NCI-H2107 treated with DMSO at 0.1 percent for 48 hours (cell line): Measurements from ENCODE around the gene GARIN5A.
"Not testable (repeated sequence)": the region's sequence is repeated elsewhere in the genome, so short reads cannot be mapped to it uniquely, and the experiment has no call there.

Experiments
- DNase-seq: peaks from one replicate; lab custom pipeline; 2025; ENCODE audit not compliant: unreplicated experiment; lab: John Stamatoyannopoulos, UW

GARIN5A gene

DNA sequence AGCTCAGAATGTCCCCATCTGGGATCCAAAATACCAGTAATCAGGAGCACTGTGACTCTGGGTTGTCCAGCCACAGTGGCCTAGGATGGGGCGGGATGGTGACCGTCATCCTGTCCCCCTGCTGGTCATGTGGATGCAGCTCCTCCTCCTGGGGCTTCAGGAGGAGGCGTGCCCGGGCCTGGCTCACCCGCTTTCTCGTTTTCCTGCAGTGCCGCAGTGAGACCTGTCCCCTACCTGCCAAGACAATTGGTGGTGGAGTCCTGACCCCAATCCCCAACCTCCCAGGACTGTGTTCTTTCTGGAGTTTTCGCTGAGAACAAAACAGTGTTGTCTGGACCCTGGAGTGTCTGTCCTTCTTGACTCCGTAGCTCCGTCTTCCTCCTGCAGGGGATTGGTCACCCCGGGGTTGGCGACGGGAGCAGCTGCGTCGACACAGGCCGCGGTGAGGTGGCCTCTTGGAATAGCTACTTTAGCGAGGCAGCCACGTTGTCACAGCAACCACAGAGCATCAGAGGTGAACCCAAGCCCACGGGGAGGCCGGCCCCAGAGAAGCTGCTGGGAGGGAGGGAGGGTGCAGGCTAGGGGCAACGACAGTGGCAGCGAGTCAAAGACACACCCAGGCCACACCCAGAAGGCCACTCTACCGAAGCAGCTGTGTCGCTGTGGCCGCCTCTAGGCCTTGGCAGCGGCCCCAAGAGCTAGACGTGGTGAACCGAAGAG is 10.5 kb downstream of the GARIN5A start:
- peak; percentile 36 for DNase-seq

DNA sequence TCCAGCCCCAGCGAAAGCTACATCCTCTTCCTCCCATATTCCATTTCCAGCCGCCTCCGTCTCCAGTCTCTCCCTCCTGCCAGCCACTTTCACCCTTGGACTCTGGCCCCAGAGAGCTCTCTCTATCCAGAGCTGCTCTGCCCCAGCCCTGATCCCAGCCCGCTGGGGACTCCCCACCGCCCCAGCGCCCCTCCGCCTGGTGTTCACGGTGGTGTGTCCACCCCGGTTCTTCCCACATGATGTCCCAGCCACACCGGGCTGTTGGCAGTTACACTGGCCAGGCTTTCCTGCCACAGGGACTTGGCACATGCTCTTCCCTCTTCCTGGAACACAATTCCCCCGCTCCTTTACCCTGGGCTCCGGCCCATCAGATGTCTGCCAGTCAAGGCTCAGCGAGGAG is 11.6 kb downstream of the GARIN5A start:
- DNase-seq = no peak

DNA sequence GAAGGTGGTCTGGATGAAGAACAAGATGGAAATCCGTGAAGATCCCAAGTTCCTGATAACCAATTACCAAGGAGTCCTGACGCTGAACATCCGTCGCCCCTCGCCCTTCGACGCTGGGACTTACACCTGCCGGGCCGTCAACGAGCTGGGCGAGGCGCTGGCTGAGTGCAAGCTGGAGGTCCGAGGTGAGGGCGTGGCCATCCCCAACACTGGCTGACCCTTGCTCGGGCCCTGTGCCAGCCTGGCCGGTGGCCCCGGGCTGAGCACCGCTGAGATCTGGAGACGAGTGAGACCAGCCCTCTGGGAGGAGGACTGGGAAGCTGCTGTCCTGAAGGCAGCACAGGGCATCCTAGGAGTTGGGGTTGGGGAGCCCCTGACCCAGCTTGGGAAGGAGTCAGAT is 12.3 kb downstream of the GARIN5A start:
- DNase-seq = no peak

DNA sequence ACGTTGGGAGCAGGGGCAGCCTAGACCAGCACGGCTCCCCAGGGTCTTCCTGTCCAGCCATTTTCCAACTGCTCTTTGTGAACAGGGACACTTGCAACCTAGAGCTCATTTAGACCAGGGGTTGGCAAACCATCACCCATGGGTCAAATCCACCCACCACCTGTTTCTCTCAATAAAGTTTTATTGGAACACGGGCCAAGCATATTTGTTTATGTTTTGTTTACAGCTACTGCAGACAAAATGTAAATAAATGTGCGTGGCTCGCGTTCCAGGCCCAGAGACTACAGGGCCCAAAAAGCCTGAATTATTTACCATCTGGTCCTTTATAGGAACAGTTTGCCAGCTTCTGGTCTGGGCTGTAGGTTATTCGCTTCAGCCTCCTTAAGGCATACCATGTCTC is 13.7 kb downstream of the GARIN5A start:
- DNase-seq = no peak

DNA sequence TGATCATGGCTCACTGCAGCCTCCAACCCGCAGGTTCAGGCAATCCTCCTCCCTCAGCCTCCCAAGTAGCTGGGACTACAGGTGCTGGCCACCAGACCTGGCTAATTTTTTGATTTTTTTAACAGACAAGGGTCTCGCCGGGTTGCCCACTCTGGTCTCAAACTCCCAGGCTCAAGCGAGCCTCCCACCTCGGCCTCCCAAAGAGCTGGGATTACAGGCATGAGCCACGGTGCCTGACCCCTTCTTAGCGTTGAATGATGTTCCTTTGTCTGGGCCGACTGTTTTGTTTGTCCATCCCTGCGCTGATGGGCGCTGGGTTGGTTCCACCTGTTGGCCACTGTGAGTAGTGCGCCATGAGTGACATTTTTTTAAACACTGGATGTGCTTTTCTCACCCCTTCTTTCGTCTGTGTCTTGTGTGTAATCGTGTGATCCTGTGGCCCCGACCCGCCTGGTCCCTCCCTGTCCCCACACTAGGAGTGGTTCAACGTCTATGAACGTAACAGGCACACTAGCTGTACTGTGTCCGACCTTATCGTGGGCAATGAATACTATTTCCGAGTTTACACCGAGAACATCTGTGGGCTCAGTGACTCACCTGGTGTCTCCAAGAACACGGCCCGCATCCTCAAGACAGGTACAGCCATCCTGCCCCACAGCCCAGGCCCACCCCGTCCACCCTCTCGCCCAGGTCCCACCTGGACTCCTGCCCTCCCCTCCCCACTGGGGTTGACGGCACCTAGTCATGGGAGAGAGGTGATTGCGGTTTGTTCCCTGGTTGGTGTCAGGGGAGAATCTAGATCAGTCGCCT is 15.4 kb downstream of the GARIN5A start:
- peak; percentile 76 for DNase-seq

DNA sequence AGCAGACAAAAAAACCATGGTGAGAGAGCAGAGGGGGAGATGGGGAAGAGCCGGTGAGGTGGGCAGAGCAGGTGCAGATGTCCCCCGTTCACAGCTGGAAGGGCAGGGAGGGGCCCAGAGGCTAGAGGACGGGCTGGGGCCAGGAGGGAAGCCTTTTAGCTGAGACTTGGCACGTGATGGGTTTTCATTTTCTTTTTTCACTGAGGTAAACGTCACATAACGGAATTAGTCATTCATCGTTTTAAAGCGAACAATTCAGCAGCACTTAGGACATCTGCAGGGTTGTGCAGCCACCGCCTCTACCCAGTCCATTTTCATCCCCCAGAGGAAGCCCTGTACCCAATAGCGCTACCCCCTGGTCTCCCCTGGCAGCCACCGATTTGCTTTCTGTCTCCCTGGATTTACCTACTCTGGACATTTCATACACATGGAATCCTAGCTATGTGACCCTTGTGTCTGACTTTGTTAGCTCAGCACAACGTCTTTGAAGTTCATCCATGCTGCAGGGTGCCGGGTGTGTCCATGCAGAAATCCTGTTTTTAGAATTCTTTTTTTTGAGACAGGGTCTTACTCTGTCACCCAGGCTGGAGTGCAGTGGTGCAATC is 16.4 kb downstream of the GARIN5A start:
- DNase-seq = no peak

DNA sequence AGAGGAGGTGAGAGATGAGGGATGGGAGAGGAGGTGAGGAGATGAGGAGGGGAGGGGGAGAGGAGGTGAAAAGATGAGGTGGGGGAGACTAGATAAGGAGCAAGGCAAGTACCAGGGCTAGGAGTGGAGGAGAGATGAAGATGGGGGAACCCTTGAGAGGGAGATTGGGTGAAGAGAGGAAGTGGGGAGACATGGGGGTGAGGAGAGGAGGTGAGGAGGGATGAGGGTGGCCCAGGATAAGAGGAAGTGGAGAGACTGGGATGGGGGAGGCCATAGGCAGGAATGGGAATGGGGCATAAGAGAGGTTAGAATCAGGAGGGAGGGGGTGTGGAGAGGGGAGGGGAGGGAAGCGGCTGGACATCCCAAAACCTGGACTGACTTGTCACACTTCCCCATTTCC is 17.0 kb downstream of the GARIN5A start:
- DNase-seq = no peak

DNA sequence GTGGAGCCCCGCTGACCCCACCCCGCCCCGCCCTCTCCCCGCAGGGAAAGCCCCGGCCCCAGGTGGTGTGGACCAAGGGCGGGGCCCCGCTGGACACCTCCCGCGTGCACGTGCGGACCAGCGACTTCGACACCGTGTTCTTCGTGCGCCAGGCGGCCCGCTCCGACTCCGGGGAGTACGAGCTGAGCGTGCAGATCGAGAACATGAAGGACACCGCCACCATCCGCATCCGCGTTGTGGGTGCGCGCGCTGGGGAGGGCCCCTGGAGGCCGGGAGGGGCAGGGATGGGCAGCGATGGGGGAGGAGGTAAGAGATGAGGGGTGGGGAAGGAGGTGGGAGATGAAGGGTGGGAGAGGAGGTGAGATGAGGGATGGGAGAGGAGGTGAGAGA is 17.6 kb downstream of the GARIN5A start:
- DNase-seq = no peak

DNA sequence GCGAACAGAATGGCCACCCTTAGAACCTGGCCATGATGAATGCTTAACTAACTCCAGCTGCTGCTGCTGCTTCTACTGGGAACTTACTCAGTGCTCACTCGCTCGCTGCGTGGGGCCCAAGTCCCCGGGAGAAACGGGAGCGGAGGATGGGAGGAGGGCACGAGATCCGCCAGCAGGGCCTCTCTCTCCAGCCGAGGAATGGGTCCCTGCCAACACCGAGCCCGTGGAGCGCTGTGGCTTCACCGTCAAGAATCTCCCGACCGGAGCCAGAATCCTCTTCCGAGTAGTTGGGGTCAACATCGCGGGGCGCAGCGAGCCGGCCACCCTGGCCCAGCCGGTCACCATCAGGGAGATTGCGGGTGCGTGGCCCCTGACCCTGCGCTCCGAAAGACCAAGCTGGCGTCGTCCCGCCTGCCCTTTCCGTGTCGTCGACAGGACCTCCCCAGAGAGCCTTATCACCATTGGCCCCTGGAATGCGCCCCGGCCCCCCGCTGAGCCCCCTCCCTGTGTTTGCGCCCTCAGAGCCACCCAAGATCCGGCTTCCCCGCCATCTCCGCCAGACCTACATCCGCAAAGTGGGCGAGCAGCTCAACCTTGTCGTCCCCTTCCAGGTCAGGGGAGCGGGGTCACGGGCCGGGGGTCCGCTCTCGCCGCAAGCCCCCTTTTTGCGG is 18.1 kb downstream of the GARIN5A start:
- no peak for DNase-seq

DNA sequence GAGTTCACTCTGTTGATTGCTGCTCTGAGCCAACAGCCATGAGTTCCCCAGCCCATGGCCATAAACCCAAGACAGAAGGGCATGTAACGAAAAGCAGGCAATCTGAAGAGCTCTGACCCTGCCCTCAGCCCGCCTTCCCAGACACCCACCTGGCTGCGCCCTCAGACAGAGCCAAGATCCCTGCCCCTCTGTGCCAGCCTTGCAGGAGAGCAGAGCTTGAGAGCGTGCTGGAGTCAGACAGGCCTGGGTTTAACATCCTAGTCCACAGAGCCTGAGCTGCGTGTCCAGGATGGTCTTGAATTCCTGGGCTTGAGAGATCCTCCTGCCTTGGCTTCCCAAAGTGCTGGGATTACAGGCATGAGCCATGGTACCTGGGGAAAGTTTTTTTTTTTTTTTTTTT is 19.3 kb downstream of the GARIN5A start:
- DNase-seq = no peak

DNA sequence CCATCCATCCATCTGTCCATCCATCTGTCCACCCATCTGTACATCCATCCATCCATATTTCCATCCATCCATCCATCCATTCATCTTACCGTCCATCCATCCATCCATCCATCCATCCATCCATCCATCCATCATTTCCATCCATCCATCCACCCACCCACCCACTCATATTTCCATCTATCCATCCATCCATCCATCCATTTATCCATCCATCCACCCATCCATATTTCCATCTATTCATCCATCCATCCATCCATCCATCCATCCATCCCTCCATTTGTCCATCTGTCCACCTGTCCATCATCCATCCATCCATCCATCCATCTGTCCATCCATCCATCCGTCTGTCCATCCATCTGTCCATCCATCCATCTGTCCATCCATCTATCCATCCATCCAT is 20.7 kb downstream of the GARIN5A start:
- no peak for DNase-seq

DNA sequence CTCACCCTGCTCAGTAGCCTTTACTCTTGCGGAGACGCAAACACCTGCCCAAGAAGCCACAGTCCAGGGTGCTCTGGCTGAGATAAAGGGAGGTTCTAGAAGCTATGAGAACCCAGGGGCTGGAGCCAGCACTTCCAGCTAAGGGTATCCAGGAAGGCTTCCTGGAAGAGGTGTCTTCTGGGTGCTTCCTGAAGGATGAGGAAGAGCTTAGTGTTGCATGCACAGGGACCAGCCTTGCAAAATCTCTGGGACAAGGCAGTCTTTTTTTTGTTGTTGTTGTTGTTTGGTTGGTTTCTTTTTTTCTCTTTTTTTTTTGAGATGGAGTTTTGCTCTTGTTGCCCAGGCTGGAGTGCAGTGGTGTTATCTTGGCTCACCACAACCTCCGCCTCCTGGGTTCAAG is 23.4 kb downstream of the GARIN5A start:
- DNase-seq = no peak

DNA sequence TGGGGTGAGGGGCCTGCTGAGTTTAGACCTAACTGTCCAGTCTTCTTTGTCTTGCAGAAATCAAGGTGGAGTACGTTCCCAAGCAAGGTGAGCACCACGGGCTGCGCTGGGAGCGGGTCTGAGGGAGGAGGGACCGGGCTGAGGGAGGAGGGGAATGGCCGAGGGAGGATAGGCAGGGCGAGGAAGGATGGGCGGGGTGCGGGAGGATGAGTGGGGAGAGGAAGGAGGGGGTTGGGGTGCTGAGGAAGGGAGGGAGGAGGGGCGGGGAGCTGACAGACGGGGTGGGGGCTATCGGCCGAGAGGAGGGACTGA is 25.5 kb downstream of the GARIN5A start:
- no peak for DNase-seq

DNA sequence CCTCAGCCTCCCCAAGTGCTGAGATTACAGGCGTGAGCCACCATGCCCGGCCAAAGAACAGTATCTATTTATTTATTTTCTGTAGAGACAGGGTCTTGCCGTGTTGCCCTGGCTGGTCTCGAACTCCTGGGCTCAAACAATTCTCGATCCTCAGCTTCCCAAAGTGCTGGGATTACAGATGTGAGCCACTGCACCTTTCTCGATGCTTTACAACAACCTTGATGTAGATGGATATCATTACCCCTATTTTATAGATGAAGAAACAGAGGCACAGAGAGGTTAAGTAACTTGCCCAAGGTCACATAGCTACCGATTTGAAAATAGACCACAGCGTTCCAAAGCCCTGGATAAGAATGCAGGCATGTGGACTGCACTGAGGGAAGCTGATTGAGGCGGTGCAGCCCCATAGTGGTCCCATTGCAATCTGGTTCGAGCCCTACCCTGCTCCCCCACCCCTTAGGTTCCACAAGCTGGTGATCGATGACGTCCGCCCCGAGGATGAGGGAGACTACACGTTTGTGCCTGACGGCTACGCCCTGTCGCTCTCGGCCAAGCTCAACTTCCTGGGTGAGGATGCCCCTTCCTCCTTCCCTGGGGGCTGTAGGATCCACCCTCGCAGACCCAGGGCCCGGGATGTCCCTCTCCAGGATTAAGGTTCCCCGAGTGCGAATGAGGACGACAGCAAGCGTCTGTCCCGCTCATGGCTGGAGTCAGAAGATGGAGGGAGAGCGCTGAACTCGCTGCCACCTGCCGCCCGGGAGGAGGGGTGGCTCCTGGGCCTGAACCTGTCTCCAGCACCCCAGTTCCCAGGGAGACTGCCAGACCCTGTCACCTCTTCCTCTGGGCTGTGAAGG is 26.1 kb downstream of the GARIN5A start:
- no peak for DNase-seq

DNA sequence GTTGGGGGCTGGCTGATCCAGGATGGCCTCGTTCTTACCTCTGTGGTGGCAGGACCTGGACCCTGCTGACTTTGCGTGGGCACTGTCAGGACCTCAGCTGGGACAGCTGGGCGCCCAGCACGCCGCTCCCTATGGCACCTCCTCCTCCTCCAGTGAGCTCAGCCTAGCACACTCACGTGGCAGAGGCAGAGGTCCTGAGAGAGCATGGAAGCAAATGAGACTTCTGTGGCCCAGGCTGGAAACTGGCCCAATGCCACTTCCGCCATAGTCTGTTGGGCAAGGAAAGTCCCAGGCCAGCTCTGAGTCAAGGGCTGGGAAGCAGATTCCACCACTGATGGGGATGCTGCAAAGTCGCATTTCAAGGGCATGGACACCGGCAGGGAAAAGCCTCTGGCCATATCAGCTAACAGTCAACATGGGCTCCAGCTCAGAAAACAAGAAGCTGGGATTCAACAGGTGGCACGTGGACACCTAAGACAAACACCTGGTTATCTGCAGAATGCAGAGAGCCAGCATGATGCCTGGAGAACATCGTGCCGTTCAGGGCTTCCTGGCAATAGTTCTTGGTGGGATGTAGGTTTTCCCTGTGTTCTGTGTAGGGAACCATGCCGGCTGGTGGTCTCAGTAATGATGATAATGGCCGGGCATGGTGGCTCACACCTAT is 27.3 kb downstream of the GARIN5A start:
- DNase-seq = no peak

DNA sequence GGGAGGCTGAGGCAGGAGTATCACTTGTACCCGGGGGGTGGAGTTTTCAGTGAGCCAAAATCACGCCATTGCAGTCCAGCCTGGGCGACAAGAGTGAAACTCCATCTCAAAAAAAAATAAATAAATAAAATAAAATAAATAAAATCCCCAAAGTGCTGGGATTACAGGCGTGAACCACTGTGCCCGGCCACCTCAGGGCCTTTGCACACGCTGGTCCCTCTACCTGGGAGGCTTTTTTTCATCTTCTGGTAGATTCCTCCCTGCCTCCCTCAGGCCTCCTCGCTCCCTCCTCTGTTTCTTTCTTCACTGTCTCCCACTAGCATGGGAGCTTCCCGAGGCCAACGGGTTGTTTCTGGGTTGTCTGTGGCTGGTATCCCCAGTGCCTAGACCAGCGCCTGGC is 28.9 kb downstream of the GARIN5A start:
- no peak for DNase-seq

DNA sequence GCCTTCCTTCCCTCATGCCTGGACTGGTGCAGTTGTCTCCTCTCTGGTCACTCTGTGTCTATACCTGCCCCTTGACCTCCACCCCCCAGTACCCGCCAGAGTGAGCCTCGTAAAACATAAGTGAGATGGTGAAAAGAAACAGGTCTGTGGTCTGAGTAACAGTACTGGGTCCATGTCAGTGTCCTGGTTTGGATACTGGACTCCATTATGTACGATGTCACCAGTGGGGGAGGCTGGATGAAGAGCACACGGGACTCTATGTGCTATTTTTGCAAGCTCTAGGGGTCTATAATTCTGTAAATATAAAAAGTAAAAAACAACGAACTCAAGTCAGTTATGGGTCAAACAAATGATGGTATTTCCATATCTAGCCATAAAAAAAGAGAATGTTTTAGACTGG is 29.6 kb downstream of the GARIN5A start:
- no peak for DNase-seq

DNA sequence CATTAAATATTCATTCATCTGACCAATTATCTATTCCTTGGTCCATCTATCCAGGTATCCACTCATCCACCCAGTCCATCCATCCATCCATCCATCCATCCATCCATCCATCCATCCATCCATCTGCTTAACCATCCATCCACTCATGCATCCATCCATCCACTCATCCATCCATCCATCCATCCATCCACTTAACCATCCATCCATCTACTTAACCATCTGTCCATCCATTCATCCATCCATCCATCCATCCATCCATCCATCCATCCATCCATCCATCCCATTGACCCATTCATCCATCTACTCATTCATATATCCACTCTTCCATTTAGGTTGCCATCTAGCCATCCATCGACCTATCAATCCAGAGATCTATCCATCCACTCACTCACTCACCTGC is 32.6 kb downstream of the GARIN5A start:
- DNase-seq = no peak

DNA sequence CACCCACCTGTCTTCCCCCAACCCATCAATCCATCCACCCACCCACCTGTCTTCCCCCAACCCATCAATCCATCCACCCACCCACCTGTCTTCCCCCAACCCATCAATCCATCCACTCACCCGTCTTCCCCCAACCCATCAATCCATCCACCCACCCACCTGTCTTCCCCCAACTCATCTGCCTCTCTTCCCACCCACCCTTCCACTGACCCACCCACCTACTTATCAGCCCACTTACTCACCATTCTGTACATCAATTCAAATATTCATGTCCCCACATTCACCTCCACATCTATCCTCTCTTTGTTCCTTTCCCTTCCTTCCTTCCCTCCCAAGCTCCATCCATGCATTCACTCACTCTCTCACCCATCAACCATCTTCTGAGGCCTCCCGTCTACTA is 37.5 kb downstream of the GARIN5A start:
- not testable (repeated sequence) for DNase-seq

DNA sequence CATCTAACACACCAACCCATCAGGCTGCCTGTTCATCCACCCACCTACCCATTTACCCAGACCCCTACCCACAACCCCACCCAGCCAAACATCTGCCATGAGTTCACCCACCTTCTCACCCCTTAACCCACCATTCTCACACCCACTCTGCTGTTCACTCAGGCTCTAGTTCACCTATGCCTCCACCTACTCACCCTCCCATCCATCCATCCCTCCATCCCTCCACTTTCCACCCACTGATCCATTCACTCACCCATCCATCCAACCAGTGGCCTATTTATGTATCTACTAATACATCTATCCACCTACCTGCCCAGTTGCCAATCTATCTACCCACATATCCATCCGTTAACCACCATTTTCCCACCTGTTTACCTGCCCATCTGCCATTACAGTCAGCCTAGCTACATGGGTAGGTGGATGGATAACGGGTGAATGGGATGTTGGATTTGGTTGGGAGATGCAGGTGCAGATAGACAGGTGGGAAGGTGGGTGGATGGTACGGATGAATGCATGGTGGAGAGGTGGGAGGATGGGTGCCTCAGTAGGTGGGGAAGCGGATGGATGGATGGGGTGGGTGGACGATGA is 38.7 kb downstream of the GARIN5A start:
- no peak for DNase-seq
